ENCODE results near the gene FNDC3B. TPM values are rescaled to one million over a fixed set of nuclear protein-coding genes. Genes with fewer than 3 reads are reported as not detected.
A peak's percentile ranks its signal among the peaks of the same experiment; 100 is the strongest.

Gene FNDC3B
- total and polyA plus RNA-seq, 2 donors (not counting 3 experiments of a cell fraction or from before 2014, with no cell fraction given): 91.6 to 295 TPM

GRCh38 chr3:172246107-172246844, 206.9 kb downstream of the FNDC3B start:
- peaks cover 51% of the 10 kb centered on the region for H3K79me2 ChIP-seq (ENCODE audit: control insufficient read depth, insufficient read depth, low read length)
- TF ChIP-seq GATA2 (IDR thresholded peaks at IDR 0.05; ENCODE audit: insufficient read depth, insufficient read length, low read depth, low read length) (peak; percentile 72), EZH2 (IDR thresholded peaks at IDR 0.05; ENCODE audit: borderline replicate concordance, low read depth, low read length, severe bottlenecking) (no peak), POLR2AphosphoS5 (IDR thresholded peaks at IDR 0.05; ENCODE audit: insufficient read depth, low read depth, low read length) (peak; percentile 40)
- dilution Hi-C loops (cut with MboI; ENCODE audit: extremely low pct_ligation_motif_present, low sequenced_read_pairs) (no loop called here), intact Hi-C loops (cut with micrococcal nuclease) (no loop called here)
- H3K9ac ChIP-seq (replicated peaks; ENCODE audit: extremely low read depth, insufficient read depth, low read length): peak overlapping the region; percentile 24
- peaks cover 3% of the 10 kb centered on the region for H4K20me1 ChIP-seq (replicated peaks; ENCODE audit: control insufficient read depth, extremely low read depth, insufficient read depth, low read length)
- H3K4me1 ChIP-seq (ENCODE audit: control insufficient read depth, extremely low read depth, insufficient read depth, low read length): peaks cover 42% of the 10 kb centered on the region
- DNase-seq (ENCODE audit: low read depth, low spot score) (peak; percentile 67), FAIRE-seq (peak; percentile 76)
- CTCF ChIA-PET: interaction anchor here (0.9 to 1.2 kb wide), 5 partner anchors 10 to 179 kb away, joined by 3 read pairs; no protein-coding TSS in a partner anchor
- POLR2A ChIA-PET: interaction anchor here (0.6 kb wide), 1 partner anchor 28 kb away, joined by 3 read pairs; no protein-coding TSS in a partner anchor
- H3K9me1 ChIP-seq (replicated peaks; ENCODE audit: control insufficient read depth, extremely low read depth, insufficient read depth, low read length): no peaks in the 10 kb centered on the region
- no peak overlapping the region for H3K4me3 ChIP-seq (replicated peaks in 1 of 3; ENCODE audit: insufficient read depth in 1 of 3, low read depth in 1 of 3, low read length in 3 of 3)
- BruUV-seq (replicated peaks): no TSS peak
- H3K27me3 ChIP-seq (ENCODE audit: control insufficient read depth in 2 of 2, insufficient read depth in 2 of 2, low read length in 2 of 2): no peaks in the 10 kb centered on the region
- no peak overlapping the region for H2AFZ ChIP-seq (ENCODE audit: low read depth, low read length)
- H3K27ac ChIP-seq (ENCODE audit: insufficient read depth, low read depth, low read length): peak overlapping the region; percentile 47
- peaks cover 5% of the 10 kb centered on the region for H3K9me3 ChIP-seq (replicated peaks; ENCODE audit: control insufficient read depth, insufficient read depth, low read length)
- H3K4me2 ChIP-seq (ENCODE audit: insufficient read depth, low read length): peak overlapping the region; percentile 54
- H3K36me3 ChIP-seq (ENCODE audit: control insufficient read depth in 2 of 2, extremely low read depth in 1 of 2, insufficient read depth in 2 of 2, low read length in 2 of 2): peaks cover 6 to 12% of the 10 kb centered on the region in 2 experiments

GRCh38 chr3:172247525-172248274, 208.3 kb downstream of the FNDC3B start:
- Histone ChIP-seq H3K4me1 (ENCODE audit: control insufficient read depth, extremely low read depth, insufficient read depth, low read length) (peaks cover 47% of the 10 kb centered on the region), H3K79me2 (ENCODE audit: control insufficient read depth, insufficient read depth, low read length) (peaks cover 42% of the 10 kb centered on the region), H3K9me3 (replicated peaks; ENCODE audit: control insufficient read depth, insufficient read depth, low read length) (no peaks in the 10 kb centered on the region), H4K20me1 (replicated peaks; ENCODE audit: control insufficient read depth, extremely low read depth, insufficient read depth, low read length) (peaks cover 3% of the 10 kb centered on the region), H3K4me2 (ENCODE audit: insufficient read depth, low read length) (no peak overlapping the region), H2AFZ (ENCODE audit: low read depth, low read length) (no peak overlapping the region), H3K27me3 (ENCODE audit: control insufficient read depth in 2 of 2, insufficient read depth in 2 of 2, low read length in 2 of 2) (no peaks in the 10 kb centered on the region), H3K36me3 (ENCODE audit: control insufficient read depth in 2 of 2, extremely low read depth in 1 of 2, insufficient read depth in 2 of 2, low read length in 2 of 2) (peaks cover 6 to 14% of the 10 kb centered on the region in 2 experiments), H3K9ac (replicated peaks; ENCODE audit: extremely low read depth, insufficient read depth, low read length) (no peak overlapping the region), H3K4me3 (replicated peaks in 1 of 3; ENCODE audit: insufficient read depth in 1 of 3, low read depth in 1 of 3, low read length in 3 of 3) (no peak overlapping the region), H3K9me1 (replicated peaks; ENCODE audit: control insufficient read depth, extremely low read depth, insufficient read depth, low read length) (no peaks in the 10 kb centered on the region), H3K27ac (ENCODE audit: insufficient read depth, low read depth, low read length) (no peak overlapping the region)
- no peak for DNase-seq (ENCODE audit: low read depth, low spot score)
- ChIA-PET POLR2A (no interaction called here), CTCF (no interaction called here)
- dilution Hi-C loops (cut with MboI; ENCODE audit: extremely low pct_ligation_motif_present, low sequenced_read_pairs): no loop called here
- no peak for FAIRE-seq
- intact Hi-C loops (cut with micrococcal nuclease): no loop called here
- no TSS peak for BruUV-seq (replicated peaks)
- TF ChIP-seq GATA2 (IDR thresholded peaks at IDR 0.05; ENCODE audit: insufficient read depth, insufficient read length, low read depth, low read length) (no peak), EZH2 (IDR thresholded peaks at IDR 0.05; ENCODE audit: borderline replicate concordance, low read depth, low read length, severe bottlenecking) (no peak), CTCF (IDR thresholded peaks at IDR 0.05; ENCODE audit: extremely low read depth in 1 of 2, insufficient read depth in 1 of 2, low read depth in 1 of 2, low read length in 2 of 2) (no peak), MAX (IDR thresholded peaks at IDR 0.05; ENCODE audit: insufficient read depth, insufficient read length) (no peak), POLR2A (IDR thresholded peaks at IDR 0.05; ENCODE audit: low read depth, low read length) (no peak), JUN (IDR thresholded peaks at IDR 0.05; ENCODE audit: borderline replicate concordance, insufficient read depth, insufficient read length, low read depth) (no peak), MYC (IDR thresholded peaks at IDR 0.05; ENCODE audit: low read depth, low read length) (no peak), FOS (IDR thresholded peaks at IDR 0.05; ENCODE audit: borderline replicate concordance, insufficient read depth, low read length) (no peak), POLR2AphosphoS5 (IDR thresholded peaks at IDR 0.05; ENCODE audit: insufficient read depth, low read depth, low read length) (no peak)
